Activated CD4-positive, alpha-beta memory T cell treated with anti-CD3 and anti-CD28 coated beads, Interleukin-2, amount 10 ng/mL, durations not matched to agents 7 days and 5 days (primary cell): ENCODE measurements around the gene FADS2. TPM values are rescaled to one million over a fixed set of nuclear protein-coding genes. Genes with fewer than 3 reads are reported as not detected.

Experiments
- CTCF ChIA-PET: fragments of 350-600 bp; sonication (Branson Sonifier 250); formaldehyde crosslinking; loops from one replicate; lab custom pipeline; 2021; ENCODE audit warnings: antibody characterized with exemption, inconsistent platforms; lab: Charles Lee
- POLR2A ChIA-PET: fragments of 350-600 bp; sonication (Branson Sonifier 250); formaldehyde crosslinking; loops from one replicate; lab custom pipeline; 2021; ENCODE audit warnings: antibody characterized with exemption; lab: Charles Lee
- DNase-seq: peaks from one replicate; pipeline ENCODE4 v3.0.0-alpha.2; 2020
- H3K27ac Mint-ChIP-seq: one replicate; pipeline ENCODE4 v1.8.0; 2021; ENCODE audit warnings: mild to moderate bottlenecking, mixed read lengths
- H3K27me3 Mint-ChIP-seq: one replicate; pipeline ENCODE4 v1.8.0; 2021; ENCODE audit warnings: mixed read lengths
- H3K36me3 Mint-ChIP-seq: one replicate; pipeline ENCODE4 v1.8.0; 2021; ENCODE audit warnings: low read depth, mixed read lengths
- H3K4me1 Mint-ChIP-seq: one replicate; pipeline ENCODE4 v1.8.0; 2021; ENCODE audit warnings: mixed read lengths
- H3K4me3 Mint-ChIP-seq: one replicate; pipeline ENCODE4 v1.8.0; 2021; ENCODE audit warnings: mild to moderate bottlenecking, mixed read lengths
- H3K9me3 Mint-ChIP-seq: one replicate; pipeline ENCODE4 v1.8.0; 2021; ENCODE audit warnings: mixed read lengths
- total RNA-seq, 2 experiments: library from RNA; stranded (reverse); gene quantifications; one replicate each; pipeline ENCODE4 v1.2.3, GENCODE V29; 2021

Gene FADS2
- total RNA-seq, 2 experiments from 2014 or later = 251 to 253 TPM

- Mint-ChIP-seq H3K4me1 (peaks cover 4% of the 10 kb centered on the region), H3K27me3 (peaks cover 2% of the 10 kb centered on the region), H3K4me3 (no peak overlapping the region), H3K36me3 (no peaks in the 10 kb centered on the region), H3K9me3 (no peaks in the 10 kb centered on the region), H3K27ac (no peak overlapping the region)
- ChIA-PET POLR2A (interaction anchor here (1.3 kb wide), 1 partner anchor 30 kb away, joined by 3 read pairs; no protein-coding TSS in a partner anchor), CTCF (interaction anchor here (0.6 to 11.4 kb wide), 7 partner anchors 9 to 207 kb away, joined by 3 to 295 read pairs (median 33); partner anchors contain the start of genes BEST1 and FADS3)
- DNase-seq = no peak
These were observed 72.2 kb downstream of the FADS2 start for GRCh38 chr11:61900251-61900650.

DNA sequence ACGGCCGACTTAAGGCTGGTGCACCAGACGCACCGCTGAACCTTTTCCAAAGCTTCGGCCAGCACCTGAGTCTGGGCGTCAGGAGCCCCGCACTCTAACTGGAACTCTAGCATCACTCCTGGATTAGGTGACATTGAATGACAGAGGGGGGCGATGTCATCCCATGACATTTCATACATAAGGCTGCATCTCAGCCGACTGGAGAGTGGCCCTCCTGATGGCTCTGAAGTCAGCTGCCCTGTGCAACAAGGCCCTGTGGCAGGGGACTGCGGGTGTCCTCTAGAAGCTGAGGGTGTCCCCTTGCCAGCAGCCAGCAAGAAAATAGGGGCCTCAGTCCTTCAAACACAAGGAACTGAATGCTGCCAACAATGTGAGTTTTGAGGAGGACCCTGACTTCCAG is 73.3 kb downstream of the FADS2 start:
- H3K27me3 Mint-ChIP-seq = peaks cover 2% of the 10 kb centered on the region
- no peak overlapping the region for H3K27ac Mint-ChIP-seq
- peaks cover 4% of the 10 kb centered on the region for H3K4me1 Mint-ChIP-seq
- CTCF ChIA-PET = interaction anchor here (2.1 to 11.4 kb wide), 4 partner anchors 46 to 211 kb away, joined by 6 to 295 read pairs (median 114); partner anchors contain the start of gene BEST1
- H3K4me3 Mint-ChIP-seq = no peak overlapping the region
- POLR2A ChIA-PET = interaction anchor here (1.3 kb wide), 1 partner anchor 31 kb away, joined by 3 read pairs; no protein-coding TSS in a partner anchor
- H3K36me3 Mint-ChIP-seq = no peaks in the 10 kb centered on the region
- DNase-seq = no peak
- no peaks in the 10 kb centered on the region for H3K9me3 Mint-ChIP-seq

DNA sequence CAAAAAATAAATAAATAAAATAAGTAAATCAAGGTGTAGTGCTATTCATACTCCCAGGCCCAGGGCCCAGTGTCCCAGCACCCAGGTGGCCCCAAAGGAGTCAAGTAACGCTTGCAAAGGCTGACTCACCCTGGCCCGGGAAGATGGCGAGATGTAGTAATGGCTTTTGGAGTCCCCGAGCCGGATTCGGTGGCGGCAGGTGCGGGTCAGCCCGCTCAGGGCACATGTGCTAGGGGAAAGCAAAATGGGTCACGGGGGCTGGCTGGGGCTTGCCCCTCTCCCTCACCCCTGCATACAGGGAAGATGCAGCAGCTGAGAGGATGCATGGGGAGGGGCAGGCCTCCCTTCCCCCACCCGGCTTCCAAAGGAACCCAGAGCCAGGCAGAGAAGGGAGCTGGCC is 74.2 kb downstream of the FADS2 start:
- CTCF ChIA-PET = interaction anchor here (2.1 to 11.4 kb wide), 3 partner anchors 183 to 210 kb away, joined by 6 to 295 read pairs (median 144); no protein-coding TSS in a partner anchor
- Mint-ChIP-seq H3K36me3 (no peaks in the 10 kb centered on the region), H3K27ac (no peak overlapping the region), H3K27me3 (peaks cover 2% of the 10 kb centered on the region), H3K4me1 (peaks cover 4% of the 10 kb centered on the region), H3K4me3 (no peak overlapping the region), H3K9me3 (no peaks in the 10 kb centered on the region)
- no peak for DNase-seq
- POLR2A ChIA-PET = no interaction called here

GRCh38 chr11:61903845-61904244 is 75.7 kb downstream of the FADS2 start:
- POLR2A ChIA-PET = no interaction called here
- Mint-ChIP-seq H3K36me3 (no peaks in the 10 kb centered on the region), H3K27ac (no peak overlapping the region), H3K4me3 (no peak overlapping the region), H3K27me3 (peaks cover 2% of the 10 kb centered on the region), H3K4me1 (peaks cover 4% of the 10 kb centered on the region), H3K9me3 (no peaks in the 10 kb centered on the region)
- DNase-seq = no peak
- CTCF ChIA-PET = interaction anchor here (8.4 to 11.4 kb wide), 2 partner anchors 182 to 203 kb away, joined by 144 to 295 read pairs; no protein-coding TSS in a partner anchor

- no peak for DNase-seq
These were observed 76.5 kb downstream of the FADS2 start for GRCh38 chr11:61904539-61905048.

DNA sequence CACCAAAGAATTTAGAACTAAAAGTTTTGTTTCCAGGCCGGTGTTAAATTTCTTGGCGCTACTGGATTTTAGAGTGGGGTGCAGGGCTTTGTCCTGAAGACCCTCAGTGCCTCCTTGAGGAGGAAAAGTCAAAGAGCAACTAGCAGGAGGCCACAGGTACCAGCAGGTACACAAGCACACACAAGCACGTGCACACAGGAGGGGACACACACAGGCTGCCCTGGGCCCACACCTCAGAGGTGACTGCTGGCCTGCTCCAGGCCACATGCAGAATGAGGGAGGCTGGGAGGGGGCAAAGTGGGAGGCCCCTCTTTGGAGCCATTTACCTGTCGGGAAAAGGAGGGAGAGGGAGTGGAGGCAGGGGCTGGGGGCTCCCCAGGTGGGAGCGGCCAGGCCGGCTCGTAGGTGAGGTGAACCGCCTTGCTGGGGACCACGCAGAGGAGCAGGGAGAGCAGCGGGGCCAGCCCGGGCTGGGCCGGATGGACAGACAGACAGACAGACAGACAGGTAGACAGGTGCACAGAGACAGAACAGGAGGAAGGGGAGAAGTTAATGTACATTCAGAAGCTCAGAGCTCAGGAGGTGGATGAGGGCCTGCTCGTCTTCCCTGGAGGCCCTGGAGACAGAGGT is 77.1 kb downstream of the FADS2 start:
- Mint-ChIP-seq H3K36me3 (no peaks in the 10 kb centered on the region), H3K4me3 (no peak overlapping the region), H3K9me3 (no peaks in the 10 kb centered on the region), H3K27ac (no peak overlapping the region), H3K27me3 (peaks cover 2% of the 10 kb centered on the region), H3K4me1 (no peaks in the 10 kb centered on the region)
- ChIA-PET POLR2A (no interaction called here), CTCF (interaction anchor here (0.6 to 11.4 kb wide), 2 partner anchors 10 to 180 kb away, joined by 4 to 295 read pairs; no protein-coding TSS in a partner anchor)
- DNase-seq = no peak

More at GRCh38 chr11:61904539-61905048, 76.5 kb downstream of the FADS2 start:
- POLR2A ChIA-PET = no interaction called here
- H3K9me3 Mint-ChIP-seq = no peaks in the 10 kb centered on the region
- no peak overlapping the region for H3K4me3 Mint-ChIP-seq
- no peaks in the 10 kb centered on the region for H3K36me3 Mint-ChIP-seq
- H3K4me1 Mint-ChIP-seq = no peaks in the 10 kb centered on the region
- no peak overlapping the region for H3K27ac Mint-ChIP-seq
- CTCF ChIA-PET = interaction anchor here (0.6 to 11.4 kb wide), 2 partner anchors 9 to 181 kb away, joined by 4 to 295 read pairs; no protein-coding TSS in a partner anchor
- H3K27me3 Mint-ChIP-seq = peaks cover 2% of the 10 kb centered on the region

- H3K4me1 Mint-ChIP-seq = no peaks in the 10 kb centered on the region
- H3K27ac Mint-ChIP-seq = no peak overlapping the region
- DNase-seq = no peak
- ChIA-PET POLR2A (no interaction called here), CTCF (interaction anchor here (1.7 to 11.4 kb wide), 2 partner anchors 176 to 180 kb away, joined by 4 to 295 read pairs; no protein-coding TSS in a partner anchor)
- peaks cover 2% of the 10 kb centered on the region for H3K27me3 Mint-ChIP-seq
- H3K36me3 Mint-ChIP-seq = no peaks in the 10 kb centered on the region
- H3K4me3 Mint-ChIP-seq = no peak overlapping the region
- no peaks in the 10 kb centered on the region for H3K9me3 Mint-ChIP-seq
These were observed 77.9 kb downstream of the FADS2 start for GRCh38 chr11:61905801-61906521.

DNA sequence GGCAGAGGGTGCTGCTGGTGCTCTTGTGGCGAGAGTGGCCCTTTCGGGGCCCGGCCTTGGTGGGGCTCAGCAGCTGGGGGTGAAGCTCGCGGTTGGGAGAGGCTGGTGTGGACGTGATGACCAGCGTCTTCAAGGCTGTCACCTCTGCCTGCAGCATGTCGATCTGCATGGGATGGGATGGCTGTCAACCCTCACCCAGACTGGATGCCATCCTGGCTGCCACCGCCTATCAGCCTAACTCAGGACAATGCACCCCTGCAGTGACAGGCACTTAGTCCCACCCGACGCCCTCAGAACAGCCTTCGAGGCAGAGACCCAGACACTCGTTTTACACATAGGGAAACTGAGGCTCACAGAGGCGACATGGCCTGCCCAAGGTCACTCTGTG is 78.4 kb downstream of the FADS2 start:
- no peaks in the 10 kb centered on the region for H3K36me3 Mint-ChIP-seq
- H3K9me3 Mint-ChIP-seq = no peaks in the 10 kb centered on the region
- no peak overlapping the region for H3K4me3 Mint-ChIP-seq
- no peaks in the 10 kb centered on the region for H3K4me1 Mint-ChIP-seq
- no peak overlapping the region for H3K27ac Mint-ChIP-seq
- ChIA-PET CTCF (interaction anchor here (1.7 kb wide), 1 partner anchor 175 kb away, joined by 4 read pairs; no protein-coding TSS in a partner anchor), POLR2A (no interaction called here)
- H3K27me3 Mint-ChIP-seq = peaks cover 2% of the 10 kb centered on the region
- DNase-seq = no peak

DNA sequence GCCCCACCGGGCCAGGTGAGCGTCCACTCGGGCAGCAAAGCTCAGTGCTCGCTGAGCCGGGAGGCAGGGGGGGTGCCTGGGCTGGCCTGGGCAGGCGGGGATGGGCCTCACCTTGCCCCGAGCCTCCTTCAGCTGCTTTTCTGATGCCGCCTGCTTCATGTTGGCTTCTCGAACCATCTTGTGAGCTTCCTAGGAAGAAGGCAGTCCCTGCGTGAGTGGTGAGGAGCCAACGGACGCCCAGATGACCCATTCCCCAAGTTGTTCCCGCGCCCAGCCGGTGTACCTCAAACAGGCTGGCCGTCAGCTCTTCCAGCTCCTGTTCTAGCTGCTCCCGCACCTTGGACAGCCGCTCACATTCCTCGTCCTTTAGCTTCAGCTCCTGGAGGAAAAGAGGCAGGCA is 79.2 kb downstream of the FADS2 start:
- no peaks in the 10 kb centered on the region for H3K36me3 Mint-ChIP-seq

DNA sequence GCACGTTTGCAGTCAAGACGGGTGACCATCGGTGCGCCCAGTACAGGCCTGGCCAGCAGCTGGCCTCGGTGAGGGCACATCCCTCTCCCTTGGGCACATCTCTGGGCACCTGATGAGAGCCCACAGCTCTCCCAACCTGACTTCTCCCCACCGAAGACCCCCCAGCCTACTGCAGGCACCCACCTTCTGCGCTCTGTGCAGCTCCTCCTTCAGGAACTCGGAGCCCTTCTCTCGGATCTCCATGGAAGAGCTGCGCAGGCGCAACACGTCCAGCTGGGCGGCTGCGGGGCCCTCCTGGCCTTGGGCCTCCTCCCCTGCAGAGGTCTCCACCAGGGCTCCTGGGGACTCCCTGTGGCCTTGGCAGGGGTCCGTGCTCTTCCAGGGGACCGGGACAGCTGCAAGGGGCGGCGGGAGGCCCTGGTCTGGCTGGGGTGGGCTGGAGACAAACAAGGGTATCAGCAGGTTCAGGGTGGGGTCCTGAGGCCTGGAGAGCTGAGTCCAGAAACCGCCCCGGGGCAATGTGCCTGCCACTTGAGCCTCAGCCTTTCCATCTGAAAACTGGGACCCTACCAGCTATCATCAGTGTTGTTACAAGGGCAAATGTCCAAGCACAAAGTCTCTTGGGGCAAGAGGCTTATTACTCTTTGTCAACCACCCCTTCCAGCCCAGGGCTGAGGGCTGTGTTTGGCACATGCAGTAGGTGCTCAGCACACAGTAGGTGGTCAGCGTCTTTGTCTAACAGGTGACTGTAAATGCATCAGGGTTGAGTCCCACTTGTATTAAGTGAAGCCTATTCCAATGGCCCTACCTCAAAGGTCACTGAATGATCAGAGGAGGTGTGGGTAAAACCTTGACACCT is 80.0 kb downstream of the FADS2 start:
- Mint-ChIP-seq H3K27me3 (peaks cover 2% of the 10 kb centered on the region), H3K9me3 (no peaks in the 10 kb centered on the region), H3K4me3 (no peak overlapping the region), H3K36me3 (no peaks in the 10 kb centered on the region), H3K27ac (no peak overlapping the region), H3K4me1 (no peaks in the 10 kb centered on the region)
- no peak for DNase-seq
- ChIA-PET POLR2A (no interaction called here), CTCF (interaction anchor here (1.0 to 2.7 kb wide), 5 partner anchors 10 to 200 kb away, joined by 3 to 18 read pairs (median 4); no protein-coding TSS in a partner anchor)

More for the DNA sequence above, 79.2 kb downstream of the FADS2 start:
- ChIA-PET POLR2A (no interaction called here), CTCF (interaction anchor here (1.0 to 2.7 kb wide), 4 partner anchors 9 to 199 kb away, joined by 3 to 18 read pairs (median 4); no protein-coding TSS in a partner anchor)
- Mint-ChIP-seq H3K27me3 (peaks cover 2% of the 10 kb centered on the region), H3K4me1 (no peaks in the 10 kb centered on the region), H3K27ac (no peak overlapping the region), H3K9me3 (no peaks in the 10 kb centered on the region), H3K4me3 (no peak overlapping the region)
- DNase-seq = no peak

- CTCF ChIA-PET = interaction anchor here (2.2 to 2.7 kb wide), 2 partner anchors 10 to 199 kb away, joined by 6 to 18 read pairs; no protein-coding TSS in a partner anchor
These were observed 80.7 kb downstream of the FADS2 start for GRCh38 chr11:61908730-61909316.

More at GRCh38 chr11:61908730-61909316, 80.7 kb downstream of the FADS2 start:
- POLR2A ChIA-PET = no interaction called here
- Mint-ChIP-seq H3K4me3 (no peak overlapping the region), H3K36me3 (no peaks in the 10 kb centered on the region), H3K27ac (no peak overlapping the region), H3K9me3 (no peaks in the 10 kb centered on the region), H3K27me3 (peaks cover 2% of the 10 kb centered on the region), H3K4me1 (no peaks in the 10 kb centered on the region)
- no peak for DNase-seq
